ENCODE measurements around the gene BMPR1A. TPM values are rescaled to one million over a fixed set of nuclear protein-coding genes. Genes with fewer than 3 reads are reported as not detected.

Gene BMPR1A
- total RNA-seq, 2 experiments from 2014 or later, result 0.47 to 1.1 TPM

GRCh38 chr10:86868353-86868752 lies 111.9 kb downstream of the BMPR1A start:
- Histone ChIP-seq H2AFZ (ENCODE audit: low read length) (no peak overlapping the region), H3K27ac (ENCODE audit: low read depth, low read length, poor library complexity, severe bottlenecking) (no peak overlapping the region), H4K20me1 (ENCODE audit: insufficient read depth, low read length) (no peaks in the 10 kb centered on the region), H3K79me2 (ENCODE audit: insufficient read depth, low read depth, low read length) (no peaks in the 10 kb centered on the region), H3K36me3 (ENCODE audit: insufficient read depth, low read length) (no peaks in the 10 kb centered on the region), H3K9me2 (ENCODE audit: insufficient read depth, low read length) (no peaks in the 10 kb centered on the region), H3K9me3 (ENCODE audit: low read length) (no peaks in the 10 kb centered on the region), H3K4me3 (ENCODE audit: low read depth, low read length, poor library complexity, severe bottlenecking) (no peak overlapping the region), H3K4me2 (ENCODE audit: low read length) (no peak overlapping the region), H3K4me1 (ENCODE audit: insufficient read depth, low read length, poor library complexity, severe bottlenecking) (no peaks in the 10 kb centered on the region)
- POLR2A ChIA-PET, result no interaction called here
- CTCF ChIA-PET (ENCODE audit: unreplicated experiment), result no interaction called here
- no peak for DNase-seq (ENCODE audit: low spot score)
- TF ChIP-seq, protein P1, sequence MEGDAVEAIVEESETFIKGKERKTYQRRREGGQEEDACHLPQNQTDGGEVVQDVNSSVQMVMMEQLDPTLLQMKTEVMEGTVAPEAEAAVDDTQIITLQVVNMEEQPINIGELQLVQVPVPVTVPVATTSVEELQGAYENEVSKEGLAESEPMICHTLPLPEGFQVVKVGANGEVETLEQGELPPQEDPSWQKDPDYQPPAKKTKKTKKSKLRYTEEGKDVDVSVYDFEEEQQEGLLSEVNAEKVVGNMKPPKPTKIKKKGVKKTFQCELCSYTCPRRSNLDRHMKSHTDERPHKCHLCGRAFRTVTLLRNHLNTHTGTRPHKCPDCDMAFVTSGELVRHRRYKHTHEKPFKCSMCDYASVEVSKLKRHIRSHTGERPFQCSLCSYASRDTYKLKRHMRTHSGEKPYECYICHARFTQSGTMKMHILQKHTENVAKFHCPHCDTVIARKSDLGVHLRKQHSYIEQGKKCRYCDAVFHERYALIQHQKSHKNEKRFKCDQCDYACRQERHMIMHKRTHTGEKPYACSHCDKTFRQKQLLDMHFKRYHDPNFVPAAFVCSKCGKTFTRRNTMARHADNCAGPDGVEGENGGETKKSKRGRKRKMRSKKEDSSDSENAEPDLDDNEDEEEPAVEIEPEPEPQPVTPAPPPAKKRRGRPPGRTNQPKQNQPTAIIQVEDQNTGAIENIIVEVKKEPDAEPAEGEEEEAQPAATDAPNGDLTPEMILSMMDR (conservative IDR thresholded peaks at IDR 0.05; ENCODE audit: low read length), result no peak
- no peak for TF ChIP-seq EZH2phosphoT487 (IDR thresholded peaks at IDR 0.05; ENCODE audit: borderline replicate concordance, low read depth, low read length)
- BruUV-seq (replicated peaks), result no TSS peak
- intact Hi-C loops (cut with micrococcal nuclease; ENCODE audit: unreplicated experiment), result no loop called here

DNA sequence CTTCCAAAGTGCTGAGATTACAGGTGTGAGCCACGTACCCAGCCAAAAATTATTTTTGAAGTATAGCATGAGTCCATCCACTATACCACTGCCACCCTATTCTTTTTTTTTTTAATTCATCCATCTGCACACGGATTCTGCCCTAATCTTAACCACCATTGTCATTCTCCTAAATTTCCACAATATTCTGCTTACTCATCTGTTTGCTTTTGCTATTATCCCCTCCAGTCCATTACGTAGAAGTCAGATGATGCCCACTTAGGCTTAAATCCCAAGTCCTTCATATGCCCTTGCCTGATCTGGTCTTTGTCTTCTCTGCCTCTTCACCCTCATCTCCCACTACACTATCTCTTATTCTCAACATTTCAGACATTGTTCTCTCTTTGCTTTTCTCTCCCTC lies 114.3 kb downstream of the BMPR1A start:
- Histone ChIP-seq H4K20me1 (ENCODE audit: insufficient read depth, low read length) (no peaks in the 10 kb centered on the region), H2AFZ (ENCODE audit: low read length) (no peak overlapping the region), H3K27ac (ENCODE audit: low read depth, low read length, poor library complexity, severe bottlenecking) (no peak overlapping the region), H3K9me2 (ENCODE audit: insufficient read depth, low read length) (no peaks in the 10 kb centered on the region), H3K36me3 (ENCODE audit: insufficient read depth, low read length) (no peaks in the 10 kb centered on the region), H3K9me3 (ENCODE audit: low read length) (no peaks in the 10 kb centered on the region), H3K4me3 (ENCODE audit: low read depth, low read length, poor library complexity, severe bottlenecking) (no peak overlapping the region), H3K79me2 (ENCODE audit: insufficient read depth, low read depth, low read length) (no peaks in the 10 kb centered on the region), H3K4me2 (ENCODE audit: low read length) (no peak overlapping the region), H3K4me1 (ENCODE audit: insufficient read depth, low read length, poor library complexity, severe bottlenecking) (no peaks in the 10 kb centered on the region)
- BruUV-seq (replicated peaks), result no TSS peak
- no peak for TF ChIP-seq EZH2phosphoT487 (IDR thresholded peaks at IDR 0.05; ENCODE audit: borderline replicate concordance, low read depth, low read length)
- TF ChIP-seq, protein P1 (conservative IDR thresholded peaks at IDR 0.05; ENCODE audit: low read length), result no peak
- DNase-seq (ENCODE audit: low spot score), result no peak
- intact Hi-C loops (cut with micrococcal nuclease; ENCODE audit: unreplicated experiment), result no loop called here
- ChIA-PET POLR2A (no interaction called here), CTCF (ENCODE audit: unreplicated experiment) (no interaction called here)

DNA sequence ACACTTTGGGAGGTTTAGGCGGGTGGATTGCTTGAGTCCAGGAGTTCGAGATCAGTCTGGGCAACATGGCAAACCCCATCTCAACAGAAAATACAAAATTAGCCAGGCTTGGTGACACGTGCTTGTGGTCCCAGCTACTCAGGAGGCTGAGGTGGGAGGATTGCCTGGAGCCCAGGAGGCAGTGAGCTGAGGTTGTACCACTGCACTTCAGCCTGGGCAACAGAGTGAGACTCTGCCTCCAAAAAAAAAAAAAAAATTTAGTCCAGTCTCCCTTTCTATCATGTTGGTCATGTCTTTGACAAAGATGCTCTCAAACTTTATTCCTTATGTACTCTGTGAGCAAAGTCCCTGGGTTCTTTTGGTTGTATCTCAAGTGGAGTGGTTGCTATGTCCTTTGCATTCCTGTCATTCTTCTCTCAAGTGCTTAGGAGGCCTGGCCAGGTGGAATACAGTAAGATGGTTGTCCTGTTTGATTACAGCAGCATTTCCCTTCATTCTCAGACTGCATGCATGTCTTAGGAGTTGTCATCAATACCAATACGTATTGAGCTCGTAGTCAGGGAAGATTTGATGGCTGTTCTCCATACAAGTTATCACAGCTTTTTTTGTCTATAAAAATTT lies 115.3 kb downstream of the BMPR1A start:
- CTCF ChIA-PET (ENCODE audit: unreplicated experiment), result no interaction called here
- no peak overlapping the region for H3K27ac ChIP-seq (ENCODE audit: low read depth, low read length, poor library complexity, severe bottlenecking)
- TF ChIP-seq EZH2phosphoT487 (IDR thresholded peaks at IDR 0.05; ENCODE audit: borderline replicate concordance, low read depth, low read length), result no peak
- TF ChIP-seq, protein P1 (conservative IDR thresholded peaks at IDR 0.05; ENCODE audit: low read length), result no peak
- no peak for DNase-seq (ENCODE audit: low spot score)
- no peaks in the 10 kb centered on the region for H3K4me1 ChIP-seq (ENCODE audit: insufficient read depth, low read length, poor library complexity, severe bottlenecking)
- no peak overlapping the region for H2AFZ ChIP-seq (ENCODE audit: low read length)
- POLR2A ChIA-PET, result interaction anchor here (0.8 kb wide), 1 partner anchor 120 kb away, joined by 3 read pairs; no protein-coding TSS in a partner anchor
- H3K36me3 ChIP-seq (ENCODE audit: insufficient read depth, low read length), result no peaks in the 10 kb centered on the region
- no peaks in the 10 kb centered on the region for H3K9me3 ChIP-seq (ENCODE audit: low read length)
- no peak overlapping the region for H3K4me3 ChIP-seq (ENCODE audit: low read depth, low read length, poor library complexity, severe bottlenecking)
- H3K9me2 ChIP-seq (ENCODE audit: insufficient read depth, low read length), result no peaks in the 10 kb centered on the region
- no peaks in the 10 kb centered on the region for H3K79me2 ChIP-seq (ENCODE audit: insufficient read depth, low read depth, low read length)
- H4K20me1 ChIP-seq (ENCODE audit: insufficient read depth, low read length), result no peaks in the 10 kb centered on the region
- intact Hi-C loops (cut with micrococcal nuclease; ENCODE audit: unreplicated experiment), result no loop called here
- BruUV-seq (replicated peaks), result no TSS peak
- no peak overlapping the region for H3K4me2 ChIP-seq (ENCODE audit: low read length)

Measured in OCI-LY7 (cell line).